ENCODE data around the gene REPS2. TPM values are rescaled to one million over a fixed set of nuclear protein-coding genes. Genes with fewer than 3 reads are reported as not detected.

The REPS2 gene
- total RNA-seq, 1 experiment from 2014 or later = 3.7 TPM

- H3K23ac ChIP-seq (ENCODE audit: insufficient read length, low read depth, low read length) = no peak overlapping the region
- H3K36me3 Mint-ChIP-seq (ENCODE audit: insufficient read depth in 1 of 3, low read depth in 3 of 3) = peaks cover 0 to 2% (median 0%) of the 10 kb centered on the region in 3 experiments; a peak in 1 of 7 replicates
- no peak overlapping the region for H4K8ac ChIP-seq (replicated peaks; ENCODE audit: insufficient read length, low read depth, low read length)
- no peak overlapping the region for H3K4ac ChIP-seq (ENCODE audit: low read depth, low read length)
- H3K27me3 ChIP-seq (ENCODE audit: insufficient read depth, low read length) = peaks cover 7% of the 10 kb centered on the region; the same call in 1 of the 2 replicates
- no CpG with 5 or more reads among the region's 4 CpGs for WGBS (ENCODE audit: extremely low coverage, insufficient read length, low lambda C conversion rate)
- no peak overlapping the region for H3K27ac Mint-ChIP-seq
- H3K56ac ChIP-seq (ENCODE audit: insufficient read length, low read depth, low read length) = no peak overlapping the region
- H2AFZ ChIP-seq (ENCODE audit: low read length) = no peak overlapping the region
- H2BK120ac ChIP-seq (ENCODE audit: low read depth, low read length, poor library complexity, severe bottlenecking) = no peak overlapping the region
- H3K4me1 ChIP-seq (ENCODE audit: insufficient read depth, low read length) = no peaks in the 10 kb centered on the region
- H3K27ac ChIP-seq (ENCODE audit: insufficient read length, low read depth, low read length) = no peak overlapping the region
- H3K18ac ChIP-seq (ENCODE audit: insufficient read length, low read depth, low read length) = no peak overlapping the region
- H4K20me1 ChIP-seq (ENCODE audit: control insufficient read depth, insufficient read depth, insufficient read length) = no peaks in the 10 kb centered on the region
- H3K9me3 Mint-ChIP-seq = peaks cover 0 to 2% of the 10 kb centered on the region in 2 experiments; a peak in 1 of 5 replicates
- H3K4me2 ChIP-seq (ENCODE audit: insufficient read depth, insufficient read length, low read length) = no peak overlapping the region
- no peaks in the 10 kb centered on the region for H3K9me3 ChIP-seq (ENCODE audit: control insufficient read depth, low read depth, low read length)
- H3K4me3 Mint-ChIP-seq = no peak overlapping the region
- H3K9ac ChIP-seq (ENCODE audit: extremely low read depth, insufficient read length, low read length) = no peak overlapping the region
- peaks cover 37% of the 10 kb centered on the region for H3K27me3 Mint-ChIP-seq (ENCODE audit: low read depth)
- H4K91ac ChIP-seq (ENCODE audit: insufficient read length, low read depth, low read length) = no peak overlapping the region
- no peaks in the 10 kb centered on the region for H3K79me1 ChIP-seq (ENCODE audit: insufficient read depth, low read depth, low read length, poor library complexity, severe bottlenecking)
- H3K79me2 ChIP-seq (ENCODE audit: insufficient read depth, low read length) = no peaks in the 10 kb centered on the region
- no peak overlapping the region for H2BK12ac ChIP-seq (ENCODE audit: insufficient read length, low read depth, low read length)
- no peak for TF ChIP-seq CTCF (conservative IDR thresholded peaks at IDR 0.05)
- no peak overlapping the region for H2BK15ac ChIP-seq (ENCODE audit: low read depth, low read length)
- H3T11ph ChIP-seq (ENCODE audit: low read length) = no peak overlapping the region
- H3K23me2 ChIP-seq (ENCODE audit: insufficient read length, low read depth, low read length, poor library complexity, severe bottlenecking) = peaks cover 6% of the 10 kb centered on the region
- no peak overlapping the region for H3K14ac ChIP-seq (ENCODE audit: insufficient read depth, low read length)
- no peak overlapping the region for H2BK5ac ChIP-seq (ENCODE audit: insufficient read length, low read length)
- DNase-seq = no peak
- H2AK5ac ChIP-seq (ENCODE audit: insufficient read length, low read length) = no peak overlapping the region
- H2BK20ac ChIP-seq (ENCODE audit: low read depth, low read length, poor library complexity, severe bottlenecking) = no peak overlapping the region
- H4K5ac ChIP-seq (ENCODE audit: insufficient read length, low read depth, low read length) = no peak overlapping the region
- H3K4me1 Mint-ChIP-seq = peaks cover 9 to 10% of the 10 kb centered on the region in 2 experiments
Measured at GRCh38 chrX:16950423-16950822, 4.0 kb downstream of the REPS2 start.
